ENCODE data around the gene CCDC169.
"Not testable (repeated sequence)": the region's sequence is repeated elsewhere in the genome, so short reads cannot be mapped to it uniquely, and the experiment has no call there.

CCDC169 gene

DNA sequence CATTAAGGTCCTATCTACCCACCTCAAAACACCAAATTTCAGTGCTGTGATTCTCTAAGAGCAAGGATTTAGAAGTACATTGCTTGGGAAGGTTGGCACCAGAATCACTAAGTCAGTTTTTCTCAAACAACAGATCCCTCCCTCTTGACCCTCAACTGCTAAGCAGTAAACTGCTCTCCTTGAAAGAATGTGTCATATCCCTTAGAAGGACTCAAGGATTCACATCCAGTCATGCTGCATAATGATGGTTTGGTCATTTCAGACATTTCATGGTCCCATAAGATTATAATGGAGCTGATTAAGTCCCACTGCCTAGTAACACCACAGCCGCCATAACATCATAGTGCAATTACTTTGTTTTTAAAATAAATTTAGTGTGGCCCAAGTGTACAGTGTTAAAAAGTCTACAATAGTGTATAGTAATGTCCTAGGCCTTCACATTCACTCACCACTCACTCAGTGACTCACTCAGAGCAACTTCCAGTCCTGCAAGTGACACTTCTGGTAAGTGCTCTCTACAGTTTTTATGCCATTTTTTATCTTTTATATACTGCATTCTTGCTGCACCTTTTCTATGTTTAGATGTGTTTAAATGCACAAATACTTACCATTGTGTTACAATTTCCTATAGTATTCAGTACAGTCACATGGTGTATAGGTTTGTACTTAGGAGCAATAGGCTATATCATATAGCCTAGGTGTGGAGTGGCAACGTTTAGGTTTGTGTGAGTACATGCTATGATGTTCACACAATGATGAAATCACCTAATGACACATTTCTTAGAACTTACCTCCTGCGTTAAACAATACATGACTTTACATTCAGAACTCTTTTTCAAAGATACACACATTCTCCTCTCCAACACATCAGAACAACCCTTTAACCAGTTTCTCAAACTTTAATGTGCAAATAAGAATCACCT lies 15.7 kb upstream of the CCDC169 start:
- in situ Hi-C loops (cut with HindIII; ENCODE audit: low sequenced_read_pairs), result no loop called here
- DNase-seq (ENCODE audit: low read depth, low spot score), result no peak
- H3K4me3 ChIP-seq (ENCODE audit: low read depth, low read length), result no peak overlapping the region
- TF ChIP-seq, protein P1, sequence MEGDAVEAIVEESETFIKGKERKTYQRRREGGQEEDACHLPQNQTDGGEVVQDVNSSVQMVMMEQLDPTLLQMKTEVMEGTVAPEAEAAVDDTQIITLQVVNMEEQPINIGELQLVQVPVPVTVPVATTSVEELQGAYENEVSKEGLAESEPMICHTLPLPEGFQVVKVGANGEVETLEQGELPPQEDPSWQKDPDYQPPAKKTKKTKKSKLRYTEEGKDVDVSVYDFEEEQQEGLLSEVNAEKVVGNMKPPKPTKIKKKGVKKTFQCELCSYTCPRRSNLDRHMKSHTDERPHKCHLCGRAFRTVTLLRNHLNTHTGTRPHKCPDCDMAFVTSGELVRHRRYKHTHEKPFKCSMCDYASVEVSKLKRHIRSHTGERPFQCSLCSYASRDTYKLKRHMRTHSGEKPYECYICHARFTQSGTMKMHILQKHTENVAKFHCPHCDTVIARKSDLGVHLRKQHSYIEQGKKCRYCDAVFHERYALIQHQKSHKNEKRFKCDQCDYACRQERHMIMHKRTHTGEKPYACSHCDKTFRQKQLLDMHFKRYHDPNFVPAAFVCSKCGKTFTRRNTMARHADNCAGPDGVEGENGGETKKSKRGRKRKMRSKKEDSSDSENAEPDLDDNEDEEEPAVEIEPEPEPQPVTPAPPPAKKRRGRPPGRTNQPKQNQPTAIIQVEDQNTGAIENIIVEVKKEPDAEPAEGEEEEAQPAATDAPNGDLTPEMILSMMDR (IDR thresholded peaks at IDR 0.05; ENCODE audit: low read depth, low read length), result no peak

GRCh38 chr13:36310417-36311108 lies 12.9 kb upstream of the CCDC169 start:
- TF ChIP-seq, protein P1 (IDR thresholded peaks at IDR 0.05; ENCODE audit: low read depth, low read length), result no peak
- in situ Hi-C loops (cut with HindIII; ENCODE audit: low sequenced_read_pairs), result no loop called here
- no peak overlapping the region for H3K4me3 ChIP-seq (ENCODE audit: low read depth, low read length)
- DNase-seq (ENCODE audit: low read depth, low spot score), result peak; percentile 26

DNA sequence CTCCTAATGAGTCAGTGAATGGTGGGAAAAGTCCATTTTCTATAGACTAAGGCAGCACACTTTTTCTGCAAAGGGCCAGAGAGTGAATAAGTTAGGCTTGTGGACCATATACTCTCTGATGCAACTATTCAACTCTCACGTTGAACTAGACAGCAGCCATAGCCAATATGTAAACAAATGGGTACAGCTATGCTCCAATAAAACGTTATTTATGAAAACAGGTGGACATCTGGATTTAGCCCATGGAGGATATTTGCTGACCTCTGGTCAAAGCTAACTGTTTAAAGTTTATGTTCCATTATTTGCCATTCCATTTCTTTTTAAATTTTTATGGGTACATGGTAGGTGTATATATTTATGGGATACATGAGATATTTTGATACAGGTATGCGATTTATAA lies 4.7 kb upstream of the CCDC169 start:
- no peak overlapping the region for H3K4me3 ChIP-seq (ENCODE audit: low read depth, low read length)
- no peak for DNase-seq (ENCODE audit: low read depth, low spot score)
- in situ Hi-C loops (cut with HindIII; ENCODE audit: low sequenced_read_pairs), result no loop called here
- TF ChIP-seq, protein P1 (IDR thresholded peaks at IDR 0.05; ENCODE audit: low read depth, low read length), result no peak

DNA sequence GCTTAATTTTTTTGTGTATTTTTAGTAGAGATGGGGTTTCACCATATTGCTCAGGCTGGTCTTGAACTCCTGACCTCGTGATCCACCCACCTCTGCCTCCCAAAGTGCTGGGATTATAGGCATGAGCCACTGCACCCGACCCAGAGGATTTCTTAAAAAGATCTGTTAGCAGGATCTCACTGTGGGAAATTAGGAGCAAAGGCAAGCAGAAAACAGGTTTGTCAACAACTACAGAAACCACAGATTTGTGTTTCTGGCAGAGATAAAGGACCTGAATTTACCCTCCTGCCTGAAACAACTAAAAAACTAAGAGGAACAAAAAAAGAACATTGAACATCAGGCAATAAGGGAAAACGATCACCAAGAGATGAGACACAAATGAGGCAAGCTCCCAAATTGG lies 1.9 kb upstream of the CCDC169 start:
- in situ Hi-C loops (cut with HindIII; ENCODE audit: low sequenced_read_pairs); DNase-seq (ENCODE audit: low read depth, low spot score); H3K4me3 ChIP-seq (ENCODE audit: low read depth, low read length): not testable (repeated sequence)

DNA sequence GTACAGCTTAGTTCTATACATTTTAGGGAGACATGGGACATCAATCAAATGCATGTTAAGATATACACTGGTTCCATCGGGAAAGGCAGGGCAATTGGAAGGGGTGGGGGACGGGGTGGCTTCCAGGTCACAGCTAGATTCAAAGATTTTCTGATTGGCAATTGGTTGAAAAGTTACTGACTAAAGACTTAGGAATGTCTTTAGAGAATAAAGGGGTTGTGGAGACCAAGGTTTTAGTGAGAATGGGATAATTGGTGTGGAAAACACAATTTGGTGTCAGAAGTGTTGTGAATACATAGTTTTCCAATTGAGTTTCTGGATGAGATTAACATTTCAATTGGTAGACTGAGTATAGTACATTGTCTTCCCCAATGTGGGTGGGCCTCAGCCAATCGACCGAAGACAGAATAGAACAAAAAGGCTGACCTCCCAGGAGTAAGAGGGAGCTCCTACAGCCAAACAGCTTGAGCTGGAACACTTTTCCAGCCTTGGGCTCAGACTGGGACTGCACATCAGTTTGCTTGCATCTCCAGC lies 988 bp upstream of the CCDC169 start:
- DNase-seq (ENCODE audit: low read depth, low spot score), result no peak
- in situ Hi-C loops (cut with HindIII; ENCODE audit: low sequenced_read_pairs), result no loop called here
- H3K4me3 ChIP-seq (ENCODE audit: low read depth, low read length), result peak overlapping the region; percentile 71
- TF ChIP-seq, protein P1 (IDR thresholded peaks at IDR 0.05; ENCODE audit: low read depth, low read length), result no peak

- H3K4me3 ChIP-seq (ENCODE audit: low read depth, low read length), result no peak overlapping the region
- TF ChIP-seq, protein P1 (IDR thresholded peaks at IDR 0.05; ENCODE audit: low read depth, low read length), result no peak
- in situ Hi-C loops (cut with HindIII; ENCODE audit: low sequenced_read_pairs), result no loop called here
- no peak for DNase-seq (ENCODE audit: low read depth, low spot score)
Observed at GRCh38 chr13:36294096-36294495, 3.5 kb downstream of the CCDC169 start.

GRCh38 chr13:36293497-36293896 lies 4.1 kb downstream of the CCDC169 start:
- in situ Hi-C loops (cut with HindIII; ENCODE audit: low sequenced_read_pairs), result no loop called here
- no peak overlapping the region for H3K4me3 ChIP-seq (ENCODE audit: low read depth, low read length)
- TF ChIP-seq, protein P1 (IDR thresholded peaks at IDR 0.05; ENCODE audit: low read depth, low read length), result no peak
- DNase-seq (ENCODE audit: low read depth, low spot score), result no peak
